Measurements from ENCODE around the gene FGF14. TPM values are rescaled to one million over a fixed set of nuclear protein-coding genes. Genes with fewer than 3 reads are reported as not detected.
A peak's percentile ranks its signal among the peaks of the same experiment; 100 is the strongest.

The FGF14 gene
- total RNA-seq, 1 donor from 2014 or later, result 0.22 TPM

DNA sequence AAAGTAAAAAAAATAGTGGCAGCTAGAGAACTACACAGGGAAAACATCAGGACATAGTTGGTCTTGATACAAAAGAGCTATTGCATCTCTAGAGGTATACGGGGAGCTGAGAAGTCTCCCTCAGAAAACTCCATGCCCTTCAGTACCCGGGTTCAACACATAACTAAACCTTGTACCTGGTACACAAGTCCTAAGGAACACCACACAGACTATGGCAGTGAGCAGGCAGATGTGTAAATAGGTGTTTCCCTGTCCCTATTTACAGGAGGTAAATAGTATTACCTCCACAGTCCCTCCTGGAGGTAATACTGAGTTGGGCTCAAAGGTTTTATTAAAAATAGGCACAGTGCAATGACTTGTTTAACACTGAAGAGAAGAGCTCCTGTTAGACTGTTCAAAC, 5.9 kb downstream of the FGF14 start:
- DNase-seq (ENCODE audit: low spot score), result no peak
- H3K4me1 Mint-ChIP-seq (ENCODE audit: low read depth), result peaks cover 20% of the 10 kb centered on the region
- TF ChIP-seq, protein P1, sequence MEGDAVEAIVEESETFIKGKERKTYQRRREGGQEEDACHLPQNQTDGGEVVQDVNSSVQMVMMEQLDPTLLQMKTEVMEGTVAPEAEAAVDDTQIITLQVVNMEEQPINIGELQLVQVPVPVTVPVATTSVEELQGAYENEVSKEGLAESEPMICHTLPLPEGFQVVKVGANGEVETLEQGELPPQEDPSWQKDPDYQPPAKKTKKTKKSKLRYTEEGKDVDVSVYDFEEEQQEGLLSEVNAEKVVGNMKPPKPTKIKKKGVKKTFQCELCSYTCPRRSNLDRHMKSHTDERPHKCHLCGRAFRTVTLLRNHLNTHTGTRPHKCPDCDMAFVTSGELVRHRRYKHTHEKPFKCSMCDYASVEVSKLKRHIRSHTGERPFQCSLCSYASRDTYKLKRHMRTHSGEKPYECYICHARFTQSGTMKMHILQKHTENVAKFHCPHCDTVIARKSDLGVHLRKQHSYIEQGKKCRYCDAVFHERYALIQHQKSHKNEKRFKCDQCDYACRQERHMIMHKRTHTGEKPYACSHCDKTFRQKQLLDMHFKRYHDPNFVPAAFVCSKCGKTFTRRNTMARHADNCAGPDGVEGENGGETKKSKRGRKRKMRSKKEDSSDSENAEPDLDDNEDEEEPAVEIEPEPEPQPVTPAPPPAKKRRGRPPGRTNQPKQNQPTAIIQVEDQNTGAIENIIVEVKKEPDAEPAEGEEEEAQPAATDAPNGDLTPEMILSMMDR (IDR thresholded peaks at IDR 0.05), result no peak
- H3K4me3 Mint-ChIP-seq (ENCODE audit: unreplicated experiment), result no peak overlapping the region
- no peaks in the 10 kb centered on the region for H3K9me3 Mint-ChIP-seq (ENCODE audit: low read depth)
- H3K36me3 Mint-ChIP-seq (ENCODE audit: low read depth), result no peaks in the 10 kb centered on the region
- H3K27ac Mint-ChIP-seq (ENCODE audit: unreplicated experiment), result no peak overlapping the region
- H3K27me3 Mint-ChIP-seq (ENCODE audit: low read depth), result peaks cover 37% of the 10 kb centered on the region

GRCh38 chr13:102395174-102395573, 6.7 kb downstream of the FGF14 start:
- Mint-ChIP-seq H3K27me3 (ENCODE audit: low read depth) (peaks cover 33% of the 10 kb centered on the region), H3K9me3 (ENCODE audit: low read depth) (no peaks in the 10 kb centered on the region)

GRCh38 chr13:102394158-102395053, 7.4 kb downstream of the FGF14 start:
- TF ChIP-seq, protein P1 (IDR thresholded peaks at IDR 0.05), result peak; percentile 68
- Mint-ChIP-seq H3K36me3 (ENCODE audit: low read depth) (no peaks in the 10 kb centered on the region), H3K27me3 (ENCODE audit: low read depth) (peaks cover 30% of the 10 kb centered on the region), H3K9me3 (ENCODE audit: low read depth) (no peaks in the 10 kb centered on the region), H3K4me1 (ENCODE audit: low read depth) (peaks cover 7% of the 10 kb centered on the region), H3K27ac (ENCODE audit: unreplicated experiment) (peak overlapping the region; percentile 25), H3K4me3 (ENCODE audit: unreplicated experiment) (peak overlapping the region; percentile 78)
- DNase-seq (ENCODE audit: low spot score), result peak; percentile 94

More at GRCh38 chr13:102395174-102395573, 6.7 kb downstream of the FGF14 start:
- TF ChIP-seq, protein P1 (IDR thresholded peaks at IDR 0.05), result no peak
- peaks cover 14% of the 10 kb centered on the region for H3K4me1 Mint-ChIP-seq (ENCODE audit: low read depth)
- H3K36me3 Mint-ChIP-seq (ENCODE audit: low read depth), result no peaks in the 10 kb centered on the region
- H3K27ac Mint-ChIP-seq (ENCODE audit: unreplicated experiment), result no peak overlapping the region
- DNase-seq (ENCODE audit: low spot score), result no peak
- peak overlapping the region; percentile 78 for H3K4me3 Mint-ChIP-seq (ENCODE audit: unreplicated experiment)

DNA sequence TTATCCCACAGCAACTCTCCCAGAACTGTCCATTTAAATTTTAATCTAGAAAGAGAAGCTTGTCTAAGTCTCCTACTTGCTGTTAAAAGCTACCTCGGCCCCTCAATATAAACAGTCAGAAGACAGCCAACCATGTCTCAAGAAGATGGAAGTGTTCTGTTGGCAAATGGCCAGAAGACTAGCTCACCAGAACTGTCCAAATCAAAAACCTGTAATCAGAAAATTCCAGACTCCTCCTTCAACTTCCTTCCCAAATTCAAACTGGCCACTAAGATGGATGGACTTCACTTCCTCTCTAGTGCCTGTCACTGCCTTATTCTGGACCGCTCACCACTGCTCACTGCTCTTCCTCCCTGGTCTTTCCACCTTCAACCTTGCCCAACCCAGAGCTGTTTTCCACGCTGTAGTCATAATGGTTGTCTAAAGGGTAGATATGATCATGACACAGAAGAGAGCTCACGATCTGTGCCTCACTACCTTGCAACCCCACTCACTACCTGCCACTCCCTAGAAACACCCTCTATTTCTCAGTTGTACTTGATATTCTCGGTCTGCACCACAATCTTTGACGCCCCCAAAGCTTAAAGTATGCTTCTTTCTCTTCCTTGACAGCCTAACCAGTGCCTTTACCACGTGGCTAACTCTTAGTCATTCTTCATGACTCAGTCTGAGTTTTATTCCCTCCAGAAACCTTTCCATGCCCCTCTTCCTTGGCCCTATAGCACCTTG, 9.2 kb downstream of the FGF14 start:
- Mint-ChIP-seq H3K36me3 (ENCODE audit: low read depth) (no peaks in the 10 kb centered on the region), H3K9me3 (ENCODE audit: low read depth) (no peaks in the 10 kb centered on the region), H3K27ac (ENCODE audit: unreplicated experiment) (no peak overlapping the region), H3K4me3 (ENCODE audit: unreplicated experiment) (no peak overlapping the region), H3K4me1 (ENCODE audit: low read depth) (peaks cover 7% of the 10 kb centered on the region), H3K27me3 (ENCODE audit: low read depth) (peaks cover 33% of the 10 kb centered on the region)
- DNase-seq (ENCODE audit: low spot score), result no peak
- TF ChIP-seq, protein P1 (IDR thresholded peaks at IDR 0.05), result no peak

- no peak overlapping the region for H3K27ac Mint-ChIP-seq (ENCODE audit: unreplicated experiment)
- TF ChIP-seq, protein P1 (IDR thresholded peaks at IDR 0.05), result no peak
- DNase-seq (ENCODE audit: low spot score), result no peak
- H3K9me3 Mint-ChIP-seq (ENCODE audit: low read depth), result no peaks in the 10 kb centered on the region
- no peaks in the 10 kb centered on the region for H3K36me3 Mint-ChIP-seq (ENCODE audit: low read depth)
- no peaks in the 10 kb centered on the region for H3K4me1 Mint-ChIP-seq (ENCODE audit: low read depth)
- H3K4me3 Mint-ChIP-seq (ENCODE audit: unreplicated experiment), result no peak overlapping the region
- H3K27me3 Mint-ChIP-seq (ENCODE audit: low read depth), result peaks cover 31% of the 10 kb centered on the region
Measured at GRCh38 chr13:102386461-102386860, 15.4 kb downstream of the FGF14 start.

All from chondrocyte (in vitro differentiated cells).